Activated CD8-positive, alpha-beta memory T cell treated with anti-CD3 and anti-CD28 coated beads, Interleukin-2, amount 50 U/mL, for 48 hours (primary cell): ENCODE measurements around the gene TMEM170B.

Experiments
- DNase-seq: peaks from one replicate; pipeline ENCODE4 v3.0.0-alpha.2; 2020

The TMEM170B gene

DNA sequence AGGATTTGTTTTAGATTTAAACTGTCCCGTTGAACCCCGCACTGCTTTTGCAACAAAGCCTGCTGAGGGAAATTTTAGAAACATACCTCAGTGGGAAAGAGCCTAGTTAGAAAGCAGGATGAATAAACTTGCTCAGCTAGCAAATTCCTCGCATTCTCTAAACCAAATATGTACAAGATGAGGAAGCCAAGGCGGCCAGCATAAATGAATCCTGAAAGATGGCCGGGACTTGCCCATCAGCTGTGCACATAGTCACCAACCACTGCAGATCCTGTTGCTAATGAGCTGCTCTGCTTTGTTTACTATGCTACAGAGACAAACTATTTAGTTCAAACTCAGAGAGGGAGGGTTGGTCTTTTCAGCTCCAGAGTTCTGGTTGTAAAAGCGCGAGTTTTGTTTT, 49.0 kb downstream of the TMEM170B start:
- DNase-seq, result no peak

DNA sequence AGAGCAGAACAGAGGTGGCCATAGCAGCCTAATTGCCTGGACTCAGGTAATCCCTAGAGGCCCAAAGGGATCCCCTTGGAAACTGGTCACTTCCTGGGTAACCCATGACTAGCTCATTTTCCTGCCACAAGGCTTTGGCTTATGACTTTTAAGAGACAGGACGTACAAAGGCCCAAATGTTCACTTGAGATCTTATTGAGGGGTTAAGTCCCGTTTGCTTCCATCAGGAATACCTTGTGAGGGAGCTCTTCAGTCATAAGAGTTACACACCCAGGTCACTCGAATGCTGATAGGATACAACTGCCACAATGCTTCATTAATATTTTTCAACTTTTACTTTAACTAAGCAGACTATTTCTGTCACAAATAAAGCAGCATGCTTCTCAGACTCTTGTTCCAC, 51.7 kb downstream of the TMEM170B start:
- DNase-seq, result no peak

DNA sequence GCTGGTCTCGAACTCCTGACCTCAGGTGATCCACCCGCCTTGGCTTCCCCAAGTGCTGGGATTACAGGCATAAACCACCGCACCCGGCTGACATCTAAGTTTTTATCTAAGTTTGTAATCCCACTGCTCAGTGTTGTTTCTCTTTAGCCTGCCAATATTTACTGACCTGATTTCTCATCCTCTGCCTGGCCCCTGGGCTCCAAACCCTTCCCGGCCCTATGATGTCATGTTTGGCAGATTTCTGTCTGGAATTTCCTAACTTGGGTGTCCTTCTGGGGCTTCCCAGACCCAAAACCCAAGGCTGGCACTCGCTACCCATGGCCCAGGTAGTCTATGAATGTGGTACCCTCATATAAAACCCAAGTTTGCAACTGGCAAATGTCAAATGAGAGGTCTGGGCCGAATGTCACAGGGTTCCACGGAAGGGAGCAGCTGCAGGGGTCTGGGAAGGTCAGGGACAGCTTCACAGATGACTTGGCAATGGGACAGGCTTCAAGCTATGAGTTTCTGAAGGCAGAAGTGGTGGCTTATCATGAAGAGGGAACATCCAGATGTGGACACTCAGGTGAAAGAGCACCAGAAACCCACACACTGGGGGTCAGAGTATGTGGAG, 54.9 kb downstream of the TMEM170B start:
- no peak for DNase-seq

DNA sequence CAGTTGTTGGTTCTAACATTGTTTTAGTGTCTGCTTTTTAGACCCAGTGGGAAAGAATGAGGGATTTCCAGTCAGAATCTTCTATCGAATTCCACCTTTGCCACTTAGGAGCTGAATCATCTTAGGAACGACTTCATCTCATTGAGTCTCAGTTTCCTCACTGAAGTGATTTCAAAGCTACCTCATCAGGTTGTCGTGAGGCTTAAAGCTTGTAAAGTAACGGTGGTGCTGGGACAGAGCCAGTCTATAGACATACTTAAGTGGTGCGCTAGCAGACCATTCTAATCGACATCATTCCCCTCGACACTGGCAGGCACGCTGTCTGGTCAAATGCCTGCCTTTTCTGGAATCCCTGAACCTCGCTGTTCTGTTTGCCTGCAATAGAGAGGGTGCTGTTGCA, 55.5 kb downstream of the TMEM170B start:
- DNase-seq, result no peak

DNA sequence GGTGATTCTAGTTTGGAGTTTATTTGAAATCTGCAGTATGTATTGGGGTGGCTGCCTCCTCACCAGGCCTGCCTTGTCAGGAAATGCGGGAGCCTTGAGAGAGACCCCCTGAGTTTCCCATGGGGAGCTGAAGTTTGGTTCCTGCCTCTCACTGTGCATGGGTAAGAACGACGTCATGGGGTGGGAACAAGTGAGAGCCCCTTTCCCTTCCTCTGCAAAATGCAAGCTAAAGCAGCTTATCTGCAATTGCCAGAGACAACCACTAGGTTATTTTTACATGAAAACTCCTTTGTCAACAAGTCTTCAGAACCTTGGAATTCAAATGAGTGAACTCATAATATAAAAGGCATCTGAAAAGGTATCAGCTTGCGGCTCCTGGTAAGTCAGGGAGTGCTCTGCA, 58.4 kb downstream of the TMEM170B start:
- no peak for DNase-seq

DNA sequence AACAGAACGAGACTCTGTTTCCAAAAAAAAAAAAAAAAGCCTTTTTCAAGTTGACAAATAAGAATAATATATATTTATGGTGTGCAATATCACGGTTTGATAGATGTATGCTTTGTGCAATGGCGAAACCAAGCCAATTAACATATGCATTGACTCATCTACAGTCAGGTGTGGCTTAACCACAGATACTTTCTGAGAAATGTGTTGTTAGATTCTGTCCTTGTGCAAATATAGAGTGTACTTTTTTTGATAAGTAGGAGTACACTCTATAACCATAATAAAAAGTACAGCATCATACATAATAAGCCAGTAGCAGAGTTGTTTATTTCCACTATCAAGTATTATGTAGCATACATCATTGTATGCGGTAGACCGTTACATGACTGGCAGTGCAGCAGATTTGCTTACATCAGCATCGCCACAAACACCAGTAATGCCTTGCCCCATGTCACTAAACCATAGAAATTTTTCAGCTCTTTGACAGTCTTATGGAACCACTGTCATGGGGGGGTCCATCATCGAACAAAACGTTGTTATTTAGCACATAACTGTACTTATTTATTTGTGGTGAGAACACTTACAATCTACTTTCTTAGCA, 59.2 kb downstream of the TMEM170B start:
- no peak for DNase-seq

DNA sequence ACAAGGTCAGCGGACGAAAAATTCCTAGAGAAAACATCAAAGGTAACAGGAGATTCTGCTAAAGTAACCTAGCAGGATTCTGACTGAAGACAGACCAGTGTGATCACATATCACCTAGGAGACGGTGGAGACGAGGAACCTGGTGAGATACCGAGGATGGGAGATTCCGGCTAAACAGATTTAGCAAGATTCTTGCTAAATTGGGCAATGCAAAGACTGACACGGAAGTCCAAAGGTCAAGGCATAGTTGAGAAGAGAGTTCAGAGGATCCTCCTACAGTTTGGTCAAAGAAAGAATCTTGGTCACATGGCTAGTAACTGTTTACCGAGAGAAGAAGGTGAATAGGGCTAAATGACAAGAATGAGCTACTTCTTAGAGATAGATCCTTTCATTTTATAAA, 61.1 kb downstream of the TMEM170B start:
- DNase-seq, result no peak

DNA sequence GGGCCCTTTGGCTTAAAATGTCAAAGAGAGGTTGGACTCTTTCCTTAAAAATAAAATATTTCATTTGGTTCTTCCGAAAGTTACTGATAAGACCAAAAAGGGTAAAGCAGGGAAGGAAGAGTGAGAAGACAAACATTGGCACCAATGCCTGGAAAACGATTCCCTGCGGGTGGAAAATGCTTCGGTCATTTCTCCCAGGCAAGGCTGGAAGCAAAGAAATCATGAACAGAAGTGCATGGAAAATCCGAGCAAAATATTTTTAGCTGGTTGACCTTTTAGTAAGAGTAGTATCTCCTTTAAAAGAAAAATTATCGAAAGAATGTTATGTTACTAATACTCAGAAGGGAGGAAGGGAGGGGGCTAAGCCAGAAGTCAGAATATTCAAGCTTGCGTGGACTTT, 62.7 kb downstream of the TMEM170B start:
- DNase-seq, result no peak

DNA sequence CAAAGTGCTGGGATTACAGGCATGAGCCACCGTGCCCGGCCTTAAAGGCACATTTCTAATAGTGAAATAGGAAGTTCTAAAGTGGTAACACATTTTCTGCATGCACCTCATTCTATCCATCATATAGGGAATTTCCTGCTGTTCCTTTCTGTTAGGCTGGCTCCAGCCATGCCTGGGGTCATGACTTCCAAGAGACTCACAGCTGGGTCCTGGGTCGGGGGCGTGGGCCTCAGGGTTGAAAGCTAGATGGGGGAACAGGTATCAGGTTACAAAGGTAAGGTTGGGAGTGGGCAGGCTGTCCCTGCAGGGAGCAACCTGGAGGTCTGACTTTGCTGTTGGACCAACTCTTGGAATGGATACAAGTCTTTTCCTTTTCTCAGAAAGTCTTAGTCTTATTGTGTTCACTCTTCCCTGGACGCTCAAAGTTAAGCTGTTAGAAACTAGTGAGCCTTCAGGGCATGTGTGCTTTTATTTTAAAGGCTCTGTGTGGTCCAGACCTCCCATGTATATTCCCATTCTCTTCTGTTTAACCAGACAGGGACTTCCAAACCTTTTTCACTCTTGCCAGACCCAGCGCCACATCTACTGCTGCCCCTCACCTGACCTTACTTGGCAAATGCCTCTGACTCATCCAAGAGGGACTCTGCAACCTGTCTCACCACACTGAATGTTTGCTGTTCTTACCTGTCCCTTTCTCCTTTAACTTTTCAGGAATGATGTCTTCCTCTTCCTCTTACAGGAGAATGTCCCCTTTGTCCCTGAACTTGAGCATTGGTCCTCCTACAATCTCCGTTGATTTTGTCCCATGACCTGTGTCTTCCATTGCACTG, 64.4 kb downstream of the TMEM170B start:
- no peak for DNase-seq

DNA sequence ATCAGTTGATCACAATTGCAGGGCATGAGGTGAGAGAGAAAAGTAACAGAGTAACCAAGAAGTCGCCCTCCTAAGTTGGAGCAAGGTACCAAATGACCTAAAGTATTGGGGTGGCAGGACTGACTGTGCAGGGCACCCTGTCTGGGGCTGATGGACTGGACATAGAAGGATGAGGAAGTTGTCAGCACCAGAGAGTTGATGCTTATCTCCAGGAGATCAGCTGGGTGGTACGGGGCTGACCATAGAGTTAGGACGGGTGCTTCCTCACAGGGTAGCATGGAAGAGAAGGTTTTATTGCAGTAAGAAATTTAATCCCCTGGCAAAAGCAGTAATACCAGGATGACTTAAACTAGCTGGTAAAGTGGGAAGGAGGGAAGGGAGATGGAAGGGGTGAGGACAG, 66.7 kb downstream of the TMEM170B start:
- DNase-seq, result no peak

DNA sequence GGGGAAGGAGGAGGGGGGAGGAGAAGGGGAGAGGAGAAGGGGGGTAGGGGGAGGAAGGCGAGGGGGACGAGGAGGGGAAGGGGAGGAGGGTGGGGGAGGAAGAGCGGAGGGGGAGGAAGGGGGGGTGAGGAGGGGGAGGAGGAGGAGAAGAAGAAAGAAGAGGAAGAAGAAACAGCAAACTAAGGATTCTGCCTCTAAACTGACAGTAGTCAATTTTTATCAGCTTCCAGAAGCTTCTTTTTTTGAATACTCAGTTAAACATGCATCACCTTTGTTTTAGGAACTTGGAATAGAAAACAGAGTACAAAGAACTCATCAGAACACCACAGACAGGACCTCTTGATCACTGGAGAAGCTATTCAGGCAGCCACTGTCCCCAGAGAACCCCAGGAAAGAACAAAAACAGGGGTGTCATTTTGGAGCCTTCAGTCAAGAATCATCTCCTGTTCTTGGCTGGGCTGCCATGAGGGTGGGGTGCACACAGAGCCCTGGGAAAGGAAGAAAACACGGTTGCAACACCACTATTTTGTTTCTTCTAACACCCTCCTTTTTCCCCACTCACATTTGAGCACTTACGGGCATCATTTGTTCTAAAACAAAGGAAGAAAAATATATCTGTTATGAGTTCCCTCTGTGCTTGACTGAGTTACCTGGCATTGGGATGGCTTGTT, 67.4 kb downstream of the TMEM170B start:
- DNase-seq, result no peak

DNA sequence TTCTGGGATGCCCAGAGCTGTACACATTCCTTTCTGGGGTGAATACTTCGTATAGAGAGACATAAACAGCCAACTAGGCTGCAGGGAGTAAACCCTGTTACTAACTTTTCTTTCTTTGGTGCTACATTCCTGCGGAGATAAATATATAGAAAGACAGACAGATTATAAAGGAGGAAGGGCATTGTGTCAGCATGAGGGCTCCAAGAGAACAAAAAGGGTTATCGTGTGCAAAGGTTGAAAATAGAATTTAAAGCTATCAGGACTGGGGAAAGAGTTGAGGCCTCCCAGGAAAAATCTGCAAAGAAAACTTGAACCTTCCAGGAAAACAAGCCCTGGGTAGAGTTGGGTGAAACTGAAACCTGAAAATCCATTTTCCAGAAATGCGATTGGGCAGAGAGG, 68.0 kb downstream of the TMEM170B start:
- no peak for DNase-seq

DNA sequence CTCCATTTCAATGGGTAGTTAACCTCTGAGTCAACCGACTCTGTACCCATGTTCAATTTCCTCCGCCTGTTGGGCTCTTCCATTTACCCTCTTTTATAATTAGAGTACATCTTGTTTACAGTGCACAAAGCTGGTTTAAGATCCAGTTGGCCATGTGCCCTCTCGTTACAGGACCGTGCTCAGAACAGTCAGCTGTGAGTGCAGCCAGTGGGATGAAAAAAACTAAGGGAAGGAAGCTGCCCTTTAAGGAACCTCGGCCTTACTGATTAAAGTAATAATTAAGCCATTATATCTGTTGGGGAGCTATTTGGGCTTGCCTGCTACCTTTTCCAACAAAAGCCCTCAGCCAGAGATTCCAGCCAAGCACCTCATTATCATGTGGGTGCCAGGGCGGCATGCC, 68.8 kb downstream of the TMEM170B start:
- DNase-seq, result no peak

DNA sequence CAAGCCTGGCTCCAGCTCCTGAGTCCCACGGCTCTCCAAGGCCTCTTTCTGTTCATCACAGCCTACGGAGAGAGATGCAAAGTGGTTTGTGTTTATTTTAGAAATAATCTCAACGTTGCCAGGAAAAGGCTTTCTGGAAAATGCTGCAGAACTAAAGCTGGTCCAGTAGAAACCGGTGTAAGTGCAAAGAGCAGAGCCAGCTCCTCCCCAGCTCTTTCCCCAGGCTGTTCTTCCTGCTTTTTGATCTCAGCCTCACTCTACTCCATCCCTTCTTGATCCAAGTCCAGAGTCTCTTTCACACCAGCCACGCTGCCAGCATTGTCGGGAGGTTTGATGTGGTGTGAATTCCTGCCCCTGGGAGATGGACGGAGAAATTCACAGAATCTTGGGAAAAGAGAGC, 69.8 kb downstream of the TMEM170B start:
- no peak for DNase-seq

DNA sequence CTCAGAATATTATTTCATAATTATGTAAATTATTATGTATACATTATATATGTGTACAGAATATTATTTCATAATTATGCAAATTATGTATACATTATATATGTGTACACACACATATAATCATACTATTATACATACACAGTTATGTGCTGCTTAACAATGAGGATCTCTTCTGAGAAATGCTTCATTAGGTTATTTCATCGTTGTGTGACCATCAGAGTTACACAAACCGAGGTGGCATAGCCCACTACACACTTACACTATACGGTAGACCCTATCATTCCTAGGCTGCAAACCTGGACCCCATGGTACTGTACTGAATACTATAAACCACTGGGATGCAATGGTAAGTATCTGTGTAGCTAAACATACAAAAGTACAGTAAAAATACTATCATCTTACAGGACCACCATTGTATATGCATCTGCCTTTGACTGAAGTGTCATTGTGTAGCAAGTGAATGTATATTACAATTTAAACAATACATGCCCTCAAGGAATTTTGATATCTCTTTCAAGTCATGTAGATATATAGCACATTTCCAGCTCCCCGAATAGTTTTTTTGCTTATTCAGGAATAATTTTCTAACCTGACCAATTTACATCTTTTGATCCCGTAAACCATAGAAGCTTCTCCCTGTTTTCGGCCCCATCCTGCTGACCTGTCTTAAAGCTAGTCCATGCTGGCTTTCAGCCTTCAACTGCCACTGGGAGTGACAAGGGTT, 71.2 kb downstream of the TMEM170B start:
- no peak for DNase-seq

DNA sequence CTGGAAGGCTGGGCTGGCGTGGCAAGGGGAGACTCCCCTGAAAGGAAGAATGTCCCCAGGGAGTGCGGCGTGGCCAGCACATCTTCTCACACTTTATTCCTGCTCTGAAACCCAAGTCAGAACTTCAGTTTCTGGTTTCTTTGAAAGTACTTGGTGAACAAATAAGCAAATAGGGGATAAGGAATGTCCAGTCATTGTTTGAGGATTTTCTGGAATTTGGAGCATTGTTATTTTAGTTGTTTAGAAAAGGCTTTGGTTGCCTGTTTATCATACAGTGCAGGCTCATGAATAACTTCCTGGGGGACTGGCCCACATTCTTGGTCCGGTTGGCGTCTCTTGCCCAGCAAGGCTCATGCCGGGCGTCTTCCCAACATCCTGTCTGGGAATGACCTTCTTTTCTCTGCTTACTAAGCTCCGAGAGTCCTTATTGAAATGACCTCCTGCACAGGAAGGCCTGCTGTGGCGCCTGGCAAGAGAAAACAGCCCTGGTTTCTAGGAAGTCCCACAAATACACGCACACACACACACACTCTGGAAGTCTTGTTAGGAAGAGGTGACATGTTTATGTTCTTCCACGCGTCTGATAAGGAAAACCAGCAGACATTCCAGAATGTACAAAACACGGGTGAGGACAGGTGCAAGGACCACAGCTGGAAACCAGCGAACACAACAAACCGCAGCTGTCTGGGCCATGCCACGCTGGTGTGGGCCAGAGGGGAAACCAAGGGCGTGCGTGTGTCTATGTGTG, 71.9 kb downstream of the TMEM170B start:
- DNase-seq, result no peak

DNA sequence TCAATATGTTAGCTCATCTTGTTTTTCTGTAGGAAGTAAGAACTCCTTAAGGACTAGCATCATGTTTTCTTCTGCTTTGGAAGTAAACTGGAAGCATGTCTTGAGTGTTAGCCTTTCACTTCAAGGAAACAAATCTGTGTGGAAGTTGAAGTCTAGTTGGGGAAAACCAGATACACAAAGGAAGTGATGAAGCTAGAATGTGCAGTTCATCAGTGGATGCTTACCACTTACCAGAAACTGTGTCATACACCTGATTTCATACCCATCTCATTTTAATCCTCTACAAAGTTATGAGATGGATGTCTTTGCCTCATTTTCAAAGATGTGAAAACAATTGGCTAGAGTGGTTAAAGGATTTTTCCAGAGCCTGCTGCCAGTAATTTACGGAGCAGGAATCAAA, 75.8 kb downstream of the TMEM170B start:
- no peak for DNase-seq

DNA sequence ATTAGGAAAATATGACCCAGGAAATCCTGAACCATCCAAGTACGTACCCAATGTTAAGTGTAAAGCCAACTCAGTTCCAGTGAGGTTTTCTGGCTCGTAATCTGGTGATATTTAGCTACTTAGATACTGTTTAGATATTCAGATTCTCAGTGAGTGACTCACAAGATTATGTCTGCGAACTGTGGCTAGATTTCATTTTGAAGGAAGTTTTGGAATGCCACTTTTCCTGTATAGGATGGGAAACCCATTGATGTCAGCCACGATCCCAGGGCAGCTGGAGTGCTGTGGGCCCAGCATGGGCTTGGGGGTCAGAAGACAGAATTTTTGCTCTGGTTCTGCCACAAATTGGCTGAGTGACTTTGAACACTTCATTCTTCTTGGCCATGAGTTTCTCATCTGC, 76.3 kb downstream of the TMEM170B start:
- DNase-seq, result no peak

DNA sequence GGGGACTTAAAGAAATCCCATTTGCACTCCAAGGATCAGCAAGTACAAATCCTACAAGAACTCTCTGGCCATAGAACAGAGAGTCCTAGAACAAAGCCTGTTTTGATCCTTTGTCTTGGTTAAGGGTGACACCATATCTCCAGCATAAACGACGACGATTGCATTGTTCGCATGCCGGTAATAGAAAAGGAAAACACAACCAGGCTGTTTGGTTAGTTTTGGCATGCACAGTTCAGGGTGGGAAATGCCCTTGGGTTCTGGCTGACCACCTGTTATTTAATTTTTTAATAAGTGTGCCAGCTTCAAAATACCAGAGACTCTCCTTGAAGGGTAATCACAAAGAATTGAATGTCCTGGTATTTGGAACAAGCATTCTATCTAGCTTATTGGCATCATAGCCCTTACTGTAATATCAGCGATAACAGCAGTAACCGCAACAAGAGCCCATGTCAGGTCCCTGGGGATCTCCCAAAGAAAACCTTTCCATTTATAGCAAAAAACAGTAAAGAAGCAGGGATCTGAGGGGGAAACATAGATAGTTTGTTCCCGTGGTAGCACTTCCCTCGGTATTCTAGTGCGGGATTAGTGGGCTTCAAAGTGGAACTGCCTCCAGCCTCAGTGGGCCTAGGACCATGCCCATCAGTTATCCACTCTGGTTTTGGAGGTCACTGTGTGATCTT, 77.1 kb downstream of the TMEM170B start:
- DNase-seq, result no peak

DNA sequence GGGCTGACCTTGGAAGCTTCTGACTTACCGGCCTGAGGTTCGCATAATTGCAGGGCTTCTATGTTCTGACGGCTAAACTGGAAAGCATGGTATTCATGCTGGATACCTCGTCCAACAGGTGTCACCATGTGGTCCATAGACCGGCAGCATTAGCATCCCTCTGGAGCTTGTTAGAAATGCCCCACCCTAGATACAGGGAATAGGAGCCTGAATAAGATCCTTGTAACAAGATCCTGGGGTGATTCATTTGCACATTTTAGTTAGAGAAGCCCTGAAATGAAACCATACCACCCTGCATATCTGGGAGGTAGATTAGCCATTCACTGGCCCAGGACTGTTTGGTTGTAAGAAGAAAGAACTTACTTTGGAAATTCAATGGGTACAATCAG, 77.7 kb downstream of the TMEM170B start:
- no peak for DNase-seq

DNA sequence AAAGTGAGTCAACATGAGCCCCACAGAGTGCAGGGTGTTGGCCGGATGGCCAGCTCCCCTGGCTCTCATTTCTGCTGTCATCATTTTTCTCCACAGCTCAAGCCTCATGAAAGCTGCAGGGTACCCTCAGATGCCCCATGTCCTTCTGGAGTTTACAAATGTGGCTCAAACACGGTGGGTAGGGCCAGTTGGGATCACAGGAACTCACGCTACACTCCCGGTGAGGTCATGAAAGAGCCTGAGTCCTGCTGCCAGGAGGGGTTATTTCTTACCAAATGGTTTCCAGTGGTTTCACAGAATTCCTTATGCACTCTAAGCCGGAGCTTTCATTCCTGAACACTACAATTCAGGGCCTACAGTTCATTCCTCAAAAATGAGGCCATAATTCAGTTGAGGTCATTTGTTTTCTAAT, 78.7 kb downstream of the TMEM170B start:
- DNase-seq, result no peak

DNA sequence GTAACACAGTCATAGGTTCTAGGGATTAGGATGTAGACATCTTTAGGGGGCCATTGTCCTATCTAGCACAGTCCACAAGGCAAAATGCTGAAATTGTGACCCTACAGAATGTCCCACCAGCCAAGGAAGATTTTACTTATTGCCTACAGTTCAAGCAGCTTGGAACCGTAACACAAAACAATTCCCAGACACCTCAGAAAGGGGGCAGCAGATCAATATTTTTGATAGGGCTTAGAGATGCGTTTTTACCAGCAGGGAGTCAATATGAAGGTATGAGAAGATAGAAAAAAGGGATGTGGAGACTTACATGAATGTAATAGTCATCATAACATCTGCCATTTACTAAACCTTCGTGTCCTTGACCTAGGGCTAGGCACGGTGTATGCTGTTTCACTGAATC, 81.0 kb downstream of the TMEM170B start:
- no peak for DNase-seq
